Caco-2 (cell line): ENCODE data around the gene ATP13A4. TPM values are rescaled to one million over a fixed set of nuclear protein-coding genes. Genes with fewer than 3 reads are reported as not detected.

Experiments used
- BruUV-seq: library from RNA; stranded (reverse); fragments of 400-500 nt; replicated peaks from 2 replicates; lab custom pipeline; 2021; lab: Mats Ljungman, UMichigan
- CTCF ChIA-PET: fragments of 300-600 bp; sonication (Branson Sonifier 250); formaldehyde crosslinking; loops from one replicate; lab custom pipeline; 2022; ENCODE audit warnings: antibody characterized with exemption; lab: Charles Lee
- POLR2A ChIA-PET: fragments of 300-600 bp; sonication (Branson Sonifier 250); formaldehyde crosslinking; loops from one replicate; lab custom pipeline; 2022; ENCODE audit warnings: antibody characterized with exemption; lab: Charles Lee
- DNase-seq, 2 experiments: peaks; one replicate each; pipeline versions ENCODE4 v3.0.0 to v3.0.0-alpha.2; 2020 to 2022
- H3K27me3 ChIP-seq: replicated peaks from 2 replicates; pipeline ENCODE4 v1.6.0; 2011; ENCODE audit warnings: low read length; ENCODE audit not compliant: control insufficient read depth, insufficient read depth
- H3K36me3 ChIP-seq: 2 replicates; pipeline ENCODE4 v1.5.1; 2011; ENCODE audit warnings: low read length; ENCODE audit not compliant: control insufficient read depth, insufficient read depth
- H3K4me1 ChIP-seq: fragments of 250-450 bp; sonication (Bioruptor Pico); 2 replicates; pipeline ENCODE4 v1.5.1; 2020; ENCODE audit warnings: mild to moderate bottlenecking
- H3K4me3 ChIP-seq: 2 replicates; pipeline ENCODE4 v1.5.1; 2011; ENCODE audit warnings: low read depth, mild to moderate bottlenecking, control low read depth, low read length
- H3K9me3 ChIP-seq: fragments of 250-450 bp; sonication (Bioruptor Pico); 2 replicates; pipeline ENCODE4 v1.5.1; 2020; ENCODE audit warnings: mild to moderate bottlenecking, moderate library complexity
- H3K27ac Mint-ChIP-seq: one replicate; pipeline ENCODE4 v1.8.0; 2022; ENCODE audit warnings: mixed read lengths; ENCODE audit not compliant: unreplicated experiment
- H3K27me3 Mint-ChIP-seq: one replicate; pipeline ENCODE4 v1.8.0; 2022; ENCODE audit warnings: mixed read lengths; ENCODE audit not compliant: insufficient read depth, unreplicated experiment
- H3K36me3 Mint-ChIP-seq: one replicate; pipeline ENCODE4 v1.8.0; 2022; ENCODE audit warnings: mild to moderate bottlenecking, mixed read lengths; ENCODE audit not compliant: insufficient read depth, unreplicated experiment
- H3K4me1 Mint-ChIP-seq: one replicate; pipeline ENCODE4 v1.8.0; 2022; ENCODE audit warnings: low read depth, mixed read lengths; ENCODE audit not compliant: unreplicated experiment
- H3K4me3 Mint-ChIP-seq: one replicate; pipeline ENCODE4 v1.8.0; 2022; ENCODE audit warnings: mild to moderate bottlenecking, moderate library complexity, mixed read lengths; ENCODE audit not compliant: unreplicated experiment
- H3K9me3 Mint-ChIP-seq: one replicate; pipeline ENCODE4 v1.8.0; 2022; ENCODE audit warnings: mixed read lengths; ENCODE audit not compliant: unreplicated experiment
- CTCF ChIP-seq, 2 experiments: fragments of 200-600 bp in 1 of 2; IDR thresholded peaks; 1 replicate in 1 of 2; 2 replicates in 1 of 2; pipeline versions ENCODE4 v1.5.1 to v1.8.0; 2011 to 2022; ENCODE audit warnings: antibody characterized with exemption in 1 of 2, control low read depth in 1 of 2, inconsistent platforms in 1 of 2, low read depth in 1 of 2, low read length in 1 of 2, mild to moderate bottlenecking in 1 of 2, moderate library complexity in 1 of 2; ENCODE audit not compliant: insufficient read depth in 1 of 2, severe bottlenecking in 1 of 2, unreplicated experiment in 1 of 2
- intact Hi-C: fragments of 100-400 bp; cut with micrococcal nuclease; formaldehyde crosslinking; loops from one replicate; pipeline ENCODE4 v1.10.0; 2022; ENCODE audit not compliant: unreplicated experiment
- total RNA-seq: library from RNA; stranded (reverse); gene quantifications from 2 replicates; pipeline ENCODE4 v1.2.3, GENCODE V29; 2022

ATP13A4 gene
- total RNA-seq, 1 experiment from 2014 or later: 1.4 TPM

DNA sequence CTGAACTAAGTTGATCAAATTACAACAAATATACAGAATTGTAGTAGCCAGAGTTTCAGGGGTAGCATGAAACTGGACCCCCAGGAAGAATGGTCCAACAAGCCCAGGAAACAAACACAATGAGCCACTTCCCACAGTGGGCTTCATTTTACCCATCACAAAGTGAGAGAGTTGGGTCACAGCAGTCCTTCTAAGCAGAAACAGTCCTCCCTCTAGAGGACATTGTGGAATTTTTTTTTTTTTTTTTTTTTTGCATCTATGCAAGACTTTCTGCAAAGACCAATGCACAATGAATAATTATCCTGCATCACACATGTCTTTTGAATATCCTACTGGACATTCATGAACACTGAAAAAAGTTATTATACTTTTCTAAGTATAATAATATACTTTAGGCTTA lies 102.4 kb downstream of the ATP13A4 start:
- Histone ChIP-seq H3K4me3 (no peak overlapping the region), H3K9me3 (no peaks in the 10 kb centered on the region), H3K36me3 (no peaks in the 10 kb centered on the region), H3K4me1 (no peaks in the 10 kb centered on the region), H3K27me3 (no peaks in the 10 kb centered on the region)
- intact Hi-C loops: loop anchor here (1.0 to 5.0 kb wide), 2 partner anchors 190 to 260 kb away; no protein-coding TSS in a partner anchor
- peaks cover 12% of the 10 kb centered on the region for H3K27me3 Mint-ChIP-seq
- no peak overlapping the region for H3K4me3 Mint-ChIP-seq
- TF ChIP-seq CTCF (IDR thresholded peaks at IDR 0.05; ENCODE audit: insufficient read depth in 1 of 2, low read depth in 1 of 2, low read length in 1 of 2, severe bottlenecking in 1 of 2, unreplicated experiment in 1 of 2): peak in 1 of 2 experiments; percentile 42
- H3K4me1 Mint-ChIP-seq: no peaks in the 10 kb centered on the region
- BruUV-seq: no TSS peak
- H3K36me3 Mint-ChIP-seq: no peaks in the 10 kb centered on the region
- H3K9me3 Mint-ChIP-seq: no peaks in the 10 kb centered on the region
- ChIA-PET CTCF (interaction anchor here (0.6 to 0.7 kb wide), 2 partner anchors 33 to 124 kb away, joined by 3 to 5 read pairs; no protein-coding TSS in a partner anchor), POLR2A (no interaction called here)
- DNase-seq: no peak
- no peak overlapping the region for H3K27ac Mint-ChIP-seq

DNA sequence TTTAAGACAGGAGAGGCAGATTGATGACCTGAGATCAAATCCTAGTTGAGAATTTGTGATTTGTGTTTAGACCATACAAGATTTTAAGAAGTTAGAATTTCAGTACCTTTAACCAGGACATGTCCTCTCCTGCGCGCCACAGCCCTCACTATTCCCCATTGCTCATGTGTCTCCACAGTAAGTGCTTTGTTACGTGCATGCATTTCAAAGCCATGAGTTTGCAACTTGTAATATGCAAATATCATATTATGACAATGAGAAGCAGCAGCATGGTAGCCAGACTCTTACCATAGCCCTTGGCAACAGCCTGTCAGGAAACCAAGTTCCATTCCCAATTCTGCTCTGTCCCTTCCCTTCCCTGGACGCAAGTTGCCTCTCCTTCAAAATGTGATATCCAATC lies 102.8 kb downstream of the ATP13A4 start:
- ChIA-PET POLR2A (no interaction called here), CTCF (interaction anchor here (0.6 to 0.7 kb wide), 2 partner anchors 33 to 125 kb away, joined by 3 to 5 read pairs; no protein-coding TSS in a partner anchor)
- no peak for TF ChIP-seq CTCF (IDR thresholded peaks at IDR 0.05; ENCODE audit: insufficient read depth in 1 of 2, low read depth in 1 of 2, low read length in 1 of 2, severe bottlenecking in 1 of 2, unreplicated experiment in 1 of 2)
- Histone ChIP-seq H3K27me3 (no peaks in the 10 kb centered on the region), H3K36me3 (no peaks in the 10 kb centered on the region), H3K4me3 (no peak overlapping the region), H3K9me3 (no peaks in the 10 kb centered on the region), H3K4me1 (no peaks in the 10 kb centered on the region)
- Mint-ChIP-seq H3K4me3 (no peak overlapping the region), H3K9me3 (no peaks in the 10 kb centered on the region), H3K36me3 (no peaks in the 10 kb centered on the region), H3K27me3 (peaks cover 16% of the 10 kb centered on the region), H3K27ac (no peak overlapping the region), H3K4me1 (no peaks in the 10 kb centered on the region)
- intact Hi-C loops: loop anchor here (1.0 to 5.0 kb wide), 2 partner anchors 190 to 260 kb away; no protein-coding TSS in a partner anchor
- no TSS peak for BruUV-seq
- no peak for DNase-seq

DNA sequence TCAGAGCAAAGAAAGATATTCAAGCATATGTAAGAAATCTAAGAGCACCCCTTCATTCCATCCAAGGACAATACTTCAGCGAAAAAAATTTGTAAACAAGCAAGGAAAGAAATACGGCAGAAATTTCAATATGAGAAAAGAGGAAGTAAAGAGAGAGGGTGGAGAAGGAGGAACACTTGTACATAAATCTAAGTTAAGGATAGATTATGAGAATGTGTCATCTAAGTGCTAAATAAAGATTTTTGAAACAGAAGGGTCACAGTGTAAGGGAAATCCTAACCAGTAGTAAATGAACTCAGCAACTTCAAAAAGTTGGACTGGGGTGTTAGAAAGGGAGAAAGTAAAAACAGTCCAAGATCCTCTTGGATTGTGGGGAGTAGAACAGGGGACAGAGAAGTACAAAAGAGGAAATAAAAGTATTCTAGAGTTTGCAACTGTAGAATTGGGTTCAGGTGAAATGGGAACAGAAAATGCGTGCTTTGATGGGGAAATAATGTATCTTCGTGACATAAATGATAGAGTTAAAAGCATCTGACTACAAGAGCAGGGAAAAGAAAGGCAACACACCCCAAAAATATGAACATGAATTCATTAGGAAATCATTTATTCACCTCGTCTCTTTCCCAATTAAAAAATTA lies 107.6 kb downstream of the ATP13A4 start:
- intact Hi-C loops: no loop called here
- no peaks in the 10 kb centered on the region for H3K27me3 ChIP-seq
- H3K4me1 ChIP-seq: no peaks in the 10 kb centered on the region
- H3K4me3 ChIP-seq: no peak overlapping the region
- H3K9me3 ChIP-seq: no peaks in the 10 kb centered on the region
- H3K36me3 ChIP-seq: no peaks in the 10 kb centered on the region
- TF ChIP-seq CTCF (IDR thresholded peaks at IDR 0.05; ENCODE audit: insufficient read depth in 1 of 2, low read depth in 1 of 2, low read length in 1 of 2, severe bottlenecking in 1 of 2, unreplicated experiment in 1 of 2): no peak
- ChIA-PET CTCF (no interaction called here), POLR2A (no interaction called here)
- DNase-seq: no peak
- H3K9me3 Mint-ChIP-seq: no peaks in the 10 kb centered on the region
- BruUV-seq: no TSS peak
- peaks cover 11% of the 10 kb centered on the region for H3K27me3 Mint-ChIP-seq
- no peaks in the 10 kb centered on the region for H3K4me1 Mint-ChIP-seq
- H3K36me3 Mint-ChIP-seq: no peaks in the 10 kb centered on the region
- no peak overlapping the region for H3K4me3 Mint-ChIP-seq
- H3K27ac Mint-ChIP-seq: no peak overlapping the region
